Measurements from ENCODE around the gene LEFTY1. TPM values are rescaled to one million over a fixed set of nuclear protein-coding genes. Genes with fewer than 3 reads are reported as not detected.

LEFTY1 gene
- polyA plus RNA-seq, 3 donors: 0.13 TPM; not detected in 2

DNA sequence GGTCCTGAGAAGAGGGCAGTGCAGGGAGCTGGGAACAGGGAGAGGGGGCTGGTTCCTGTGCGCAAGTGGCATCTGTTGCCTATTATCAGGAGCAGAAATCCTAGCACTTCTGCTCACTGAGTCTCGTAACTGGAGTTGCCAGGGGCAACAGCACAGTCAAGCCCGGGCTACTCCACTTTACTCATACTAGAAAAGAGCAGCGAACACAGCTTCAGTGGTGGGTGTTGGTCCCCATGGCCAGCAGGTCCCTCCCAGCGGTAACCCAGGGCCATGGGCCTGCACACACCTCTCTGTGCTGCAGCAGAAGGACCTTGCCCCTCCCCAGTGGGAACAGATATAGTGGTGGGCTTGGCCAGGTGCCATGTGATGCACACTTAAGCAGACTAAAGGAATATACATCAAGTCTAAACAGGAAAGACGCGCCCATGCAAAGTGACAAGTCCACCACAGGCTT, 26.6 kb upstream of the LEFTY1 start:
- Histone ChIP-seq H3K36me3 (replicated peaks in 1 of 2; ENCODE audit: control insufficient read depth in 1 of 2, insufficient read depth in 2 of 2, low read length in 2 of 2) (peaks cover 36 to 71% of the 10 kb centered on the region in 2 donors), H3K9ac (ENCODE audit: insufficient read depth, low read length, poor library complexity, severe bottlenecking) (no peak overlapping the region), H3K79me2 (ENCODE audit: insufficient read depth, low read length) (no peaks in the 10 kb centered on the region), H4K20me1 (ENCODE audit: insufficient read depth, low read length) (no peaks in the 10 kb centered on the region), H2AFZ (ENCODE audit: insufficient read depth, low read depth, low read length, poor library complexity, severe bottlenecking) (no peak overlapping the region), H3K4me3 (replicated peaks in 1 of 3; ENCODE audit: low read depth in 2 of 3, low read length in 3 of 3) (no peak overlapping the region), H3K27me3 (ENCODE audit: control insufficient read depth in 2 of 2, insufficient read depth in 2 of 2, low read length in 2 of 2) (no peaks in the 10 kb centered on the region), H3K9me3 (replicated peaks in 1 of 2; ENCODE audit: control insufficient read depth in 1 of 2, insufficient read depth in 1 of 2, low read length in 2 of 2) (no peaks in the 10 kb centered on the region), H3K4me2 (replicated peaks; ENCODE audit: extremely low read depth, low read length, poor library complexity, severe bottlenecking) (no peak overlapping the region), H3K4me1 (ENCODE audit: control insufficient read depth in 1 of 2, insufficient read depth in 2 of 2, low read length in 2 of 2) (peaks cover 0 to 15% of the 10 kb centered on the region in 2 donors), H3K27ac (ENCODE audit: low read depth in 1 of 2, low read length in 2 of 2) (no peak overlapping the region)
- DNase-seq: no peak
- Mint-ChIP-seq H3K4me3 (no peak overlapping the region), H3K4me1 (peaks cover 8% of the 10 kb centered on the region), H3K27ac (peak overlapping the region in 1 of 7 donors; percentile 17), H3K36me3 (peaks cover 60 to 67% of the 10 kb centered on the region in 2 donors), H3K27me3 (ENCODE audit: low read depth in 3 of 3) (peaks cover 2% of the 10 kb centered on the region in 3 donors), H3K9me3 (peaks cover 0 to 3% (median 0%) of the 10 kb centered on the region in 7 donors)
- intact Hi-C loops (cut with micrococcal nuclease): loop anchor here in 1 of 2 donors (10.0 kb wide), 1 partner anchor 131 kb away; no protein-coding TSS in a partner anchor
- WGBS (ENCODE audit: insufficient coverage): 100% methylated on average over 2 of the region's 7 CpGs
- TF ChIP-seq CTCF (IDR thresholded peaks at IDR 0.05): no peak

DNA sequence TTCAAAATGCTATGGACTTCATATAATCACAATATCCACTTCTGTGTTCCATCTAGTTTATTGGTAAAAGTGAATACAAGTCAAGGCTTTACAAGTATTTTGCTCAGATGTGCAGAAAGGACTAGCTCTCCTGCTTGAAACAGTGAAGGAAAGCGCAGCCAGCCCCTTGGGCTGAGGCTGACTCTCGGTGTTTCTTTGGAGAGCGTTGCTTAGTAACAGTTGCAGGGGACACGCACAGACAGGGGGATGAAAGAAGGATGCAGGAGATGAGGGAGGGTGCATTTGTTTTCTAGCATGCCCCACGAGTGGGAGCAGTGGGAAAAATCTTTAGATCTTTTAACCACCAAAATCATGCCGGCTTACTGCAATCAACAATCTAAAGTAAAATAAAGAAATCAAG, 26.0 kb upstream of the LEFTY1 start:
- TF ChIP-seq CTCF (IDR thresholded peaks at IDR 0.05): no peak
- H3K9ac ChIP-seq (ENCODE audit: insufficient read depth, low read length, poor library complexity, severe bottlenecking): no peak overlapping the region
- no peaks in the 10 kb centered on the region for H4K20me1 ChIP-seq (ENCODE audit: insufficient read depth, low read length)
- H3K27ac ChIP-seq (ENCODE audit: low read depth in 1 of 2, low read length in 2 of 2): no peak overlapping the region
- H3K9me3 ChIP-seq (replicated peaks in 1 of 2; ENCODE audit: control insufficient read depth in 1 of 2, insufficient read depth in 1 of 2, low read length in 2 of 2): no peaks in the 10 kb centered on the region
- H3K4me2 ChIP-seq (replicated peaks; ENCODE audit: extremely low read depth, low read length, poor library complexity, severe bottlenecking): no peak overlapping the region
- no peaks in the 10 kb centered on the region for H3K27me3 ChIP-seq (ENCODE audit: control insufficient read depth in 2 of 2, insufficient read depth in 2 of 2, low read length in 2 of 2)
- H3K4me1 ChIP-seq (ENCODE audit: control insufficient read depth in 1 of 2, insufficient read depth in 2 of 2, low read length in 2 of 2): peaks cover 0 to 9% of the 10 kb centered on the region in 2 donors
- no peak overlapping the region for H2AFZ ChIP-seq (ENCODE audit: insufficient read depth, low read depth, low read length, poor library complexity, severe bottlenecking)
- H3K79me2 ChIP-seq (ENCODE audit: insufficient read depth, low read length): no peaks in the 10 kb centered on the region
- no peak overlapping the region for H3K4me3 ChIP-seq (replicated peaks in 1 of 3; ENCODE audit: low read depth in 2 of 3, low read length in 3 of 3)
- Mint-ChIP-seq H3K4me1 (peaks cover 2% of the 10 kb centered on the region), H3K27me3 (ENCODE audit: low read depth in 3 of 3) (peaks cover 2% of the 10 kb centered on the region in 3 donors), H3K4me3 (no peak overlapping the region), H3K36me3 (peaks cover 57 to 61% of the 10 kb centered on the region in 2 donors), H3K27ac (peak overlapping the region in 1 of 7 donors; percentile 0), H3K9me3 (peaks cover 0 to 3% (median 0%) of the 10 kb centered on the region in 7 donors)
- H3K36me3 ChIP-seq (replicated peaks in 1 of 2; ENCODE audit: control insufficient read depth in 1 of 2, insufficient read depth in 2 of 2, low read length in 2 of 2): peaks cover 31 to 65% of the 10 kb centered on the region in 2 donors
- intact Hi-C loops (cut with micrococcal nuclease): loop anchor here (5.0 to 10.0 kb wide), 3 partner anchors 130 to 438 kb away; no protein-coding TSS in a partner anchor
- 100% methylated on average over 2 of the region's 6 CpGs for WGBS (ENCODE audit: insufficient coverage)
- DNase-seq: no peak

All from CD14-positive monocyte (primary cell).